ENCODE results near the gene TIAM1.

Gene TIAM1, protein sequence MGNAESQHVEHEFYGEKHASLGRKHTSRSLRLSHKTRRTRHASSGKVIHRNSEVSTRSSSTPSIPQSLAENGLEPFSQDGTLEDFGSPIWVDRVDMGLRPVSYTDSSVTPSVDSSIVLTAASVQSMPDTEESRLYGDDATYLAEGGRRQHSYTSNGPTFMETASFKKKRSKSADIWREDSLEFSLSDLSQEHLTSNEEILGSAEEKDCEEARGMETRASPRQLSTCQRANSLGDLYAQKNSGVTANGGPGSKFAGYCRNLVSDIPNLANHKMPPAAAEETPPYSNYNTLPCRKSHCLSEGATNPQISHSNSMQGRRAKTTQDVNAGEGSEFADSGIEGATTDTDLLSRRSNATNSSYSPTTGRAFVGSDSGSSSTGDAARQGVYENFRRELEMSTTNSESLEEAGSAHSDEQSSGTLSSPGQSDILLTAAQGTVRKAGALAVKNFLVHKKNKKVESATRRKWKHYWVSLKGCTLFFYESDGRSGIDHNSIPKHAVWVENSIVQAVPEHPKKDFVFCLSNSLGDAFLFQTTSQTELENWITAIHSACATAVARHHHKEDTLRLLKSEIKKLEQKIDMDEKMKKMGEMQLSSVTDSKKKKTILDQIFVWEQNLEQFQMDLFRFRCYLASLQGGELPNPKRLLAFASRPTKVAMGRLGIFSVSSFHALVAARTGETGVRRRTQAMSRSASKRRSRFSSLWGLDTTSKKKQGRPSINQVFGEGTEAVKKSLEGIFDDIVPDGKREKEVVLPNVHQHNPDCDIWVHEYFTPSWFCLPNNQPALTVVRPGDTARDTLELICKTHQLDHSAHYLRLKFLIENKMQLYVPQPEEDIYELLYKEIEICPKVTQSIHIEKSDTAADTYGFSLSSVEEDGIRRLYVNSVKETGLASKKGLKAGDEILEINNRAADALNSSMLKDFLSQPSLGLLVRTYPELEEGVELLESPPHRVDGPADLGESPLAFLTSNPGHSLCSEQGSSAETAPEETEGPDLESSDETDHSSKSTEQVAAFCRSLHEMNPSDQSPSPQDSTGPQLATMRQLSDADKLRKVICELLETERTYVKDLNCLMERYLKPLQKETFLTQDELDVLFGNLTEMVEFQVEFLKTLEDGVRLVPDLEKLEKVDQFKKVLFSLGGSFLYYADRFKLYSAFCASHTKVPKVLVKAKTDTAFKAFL (N-terminal part only)

DNA sequence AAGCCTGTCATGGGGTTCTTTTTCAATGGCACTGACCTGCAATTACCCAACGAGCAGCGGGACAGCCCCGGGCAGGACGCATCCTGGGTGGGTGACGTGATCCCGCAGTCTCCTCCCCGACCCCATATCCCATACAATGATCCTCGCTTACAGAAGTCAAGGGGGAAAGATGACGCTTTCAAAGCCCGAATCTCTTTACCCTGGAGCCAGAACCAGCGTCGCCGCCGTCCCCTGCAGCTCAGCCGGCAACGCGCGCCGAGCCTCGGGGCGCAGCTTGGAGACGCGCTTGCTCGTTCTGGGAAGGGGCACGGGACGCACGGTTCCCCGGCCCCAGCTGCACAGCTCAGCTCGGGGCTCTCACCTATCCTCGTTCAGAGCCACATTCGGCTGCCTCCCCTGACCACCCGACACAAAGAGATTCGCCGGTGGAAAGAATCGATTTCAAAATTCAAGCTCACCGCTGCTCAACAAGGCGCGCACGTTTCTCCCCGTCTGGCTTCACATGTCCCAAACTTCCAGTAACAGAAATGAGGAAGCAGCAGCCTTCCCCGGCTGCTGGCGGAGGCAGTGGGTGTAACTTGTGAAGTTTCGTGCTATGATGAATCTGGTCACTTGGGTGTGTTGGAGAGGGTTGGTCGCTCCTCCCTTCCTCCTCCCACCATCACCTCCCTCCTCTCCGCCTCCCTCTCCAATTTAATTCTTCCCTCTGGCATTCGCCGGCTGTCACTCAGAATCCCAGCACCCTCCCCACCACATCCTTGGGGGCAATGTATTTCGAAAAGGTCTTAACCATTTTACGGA lies at the start of gene TIAM1:
TSS of gene TIAM1 (minus strand) at position 582 of the 801 bp plus-strand sequence. CDS start 77,289 bp downstream, outside the sequence.
- DNase-seq, result no peak

GRCh38 chr21:31387560-31388186 lies 43.6 kb upstream of the TIAM1 start:
- no peak for DNase-seq

DNA sequence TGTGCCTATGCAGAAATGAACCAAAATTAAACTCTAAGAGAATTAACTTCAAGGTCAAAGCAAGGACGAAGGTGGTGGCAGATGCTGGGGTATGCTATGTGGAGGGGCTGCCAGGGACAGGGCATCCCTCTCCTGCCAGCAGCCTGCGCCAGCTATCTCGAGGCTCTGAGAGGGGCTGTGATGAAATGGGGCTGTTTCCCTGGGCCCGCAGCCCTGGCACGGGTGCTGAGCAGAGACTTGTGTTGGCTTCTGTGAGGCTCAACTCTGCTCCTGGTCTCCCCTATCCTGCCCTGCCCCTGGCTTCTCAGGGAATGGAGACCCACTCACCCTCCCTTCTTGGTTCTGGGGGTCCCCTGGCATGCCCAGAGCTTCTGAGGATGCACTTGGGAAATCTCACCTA lies 41.9 kb upstream of the TIAM1 start:
- no peak for DNase-seq

DNA sequence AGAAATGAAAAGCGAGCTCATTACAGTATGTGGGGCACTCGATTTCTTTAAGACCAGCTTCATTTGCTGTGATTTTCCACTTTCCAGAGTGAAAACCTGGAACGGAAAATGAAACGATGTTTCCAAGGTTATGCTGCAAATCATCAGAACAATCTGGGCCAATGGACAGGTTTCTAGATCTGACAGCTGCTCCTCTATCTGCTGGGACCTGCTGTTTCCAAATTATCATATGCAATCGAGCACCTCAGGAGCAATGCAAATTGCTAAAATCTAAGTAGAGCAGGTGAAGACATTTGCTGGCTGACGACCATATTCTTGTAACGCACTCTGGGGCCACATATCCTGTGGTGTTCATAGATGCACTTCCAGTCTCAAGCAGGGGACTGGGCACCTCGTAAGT lies 39.7 kb upstream of the TIAM1 start:
- DNase-seq, result no peak

- DNase-seq, result no peak
These were observed 38.0 kb upstream of the TIAM1 start for GRCh38 chr21:31382060-31382459.

DNA sequence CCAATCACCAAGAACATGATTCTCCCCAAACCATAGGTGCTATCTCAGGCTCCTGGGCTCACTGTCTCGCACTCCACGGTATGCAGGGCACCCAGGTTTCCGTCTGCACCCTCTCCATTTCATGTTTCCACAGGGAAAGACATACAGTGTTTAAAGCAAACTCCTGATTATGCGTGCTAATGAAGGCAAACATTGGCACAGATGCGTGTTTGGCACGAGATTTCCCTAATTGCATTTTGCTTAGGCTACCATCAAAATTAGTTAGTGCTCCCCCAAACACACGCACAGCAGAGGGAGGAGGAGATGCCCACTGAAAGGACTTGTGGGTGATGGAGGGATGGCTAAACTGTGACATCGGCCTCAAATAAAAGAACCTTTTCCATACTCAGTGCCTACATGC lies 32.2 kb upstream of the TIAM1 start:
- no peak for DNase-seq

- DNase-seq, result no peak
These were observed 30.3 kb upstream of the TIAM1 start for GRCh38 chr21:31374395-31374794.

- no peak for DNase-seq
These were observed 28.4 kb upstream of the TIAM1 start for GRCh38 chr21:31372471-31372765.

DNA sequence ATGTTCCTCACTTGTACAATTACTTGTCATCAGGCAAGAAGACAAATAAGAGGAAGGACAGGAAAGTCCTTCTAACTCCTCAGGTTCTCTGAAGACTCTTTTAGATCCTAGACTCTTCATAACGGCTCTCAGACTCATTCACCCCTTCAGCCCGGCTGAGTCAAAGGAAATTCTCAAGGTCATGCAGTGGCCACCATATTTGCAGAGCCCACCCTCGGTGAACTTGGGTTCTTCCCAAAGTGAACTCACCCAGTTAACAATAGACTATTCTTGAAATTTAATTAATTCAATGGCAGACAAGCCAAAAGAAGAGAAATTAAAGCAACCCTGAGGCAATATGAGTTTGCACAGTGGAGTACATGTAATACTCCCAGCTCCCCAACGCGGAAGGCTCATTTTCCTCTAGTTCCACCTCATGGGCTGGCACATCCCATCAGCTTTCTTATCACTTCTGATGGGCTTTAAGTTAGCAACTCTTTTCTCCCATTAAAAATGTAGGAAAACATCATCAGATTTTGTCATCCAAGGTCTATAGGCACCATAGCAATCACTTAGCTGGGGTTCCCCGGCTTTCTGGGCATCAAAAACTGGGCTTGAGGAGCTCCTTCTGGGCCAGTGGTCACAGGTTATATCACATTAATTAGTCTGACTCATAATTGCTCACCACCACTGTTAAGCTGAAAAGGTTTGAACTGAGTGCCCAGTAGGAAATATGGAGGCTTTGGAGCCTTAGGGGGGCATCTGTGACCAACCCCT lies 27.8 kb upstream of the TIAM1 start:
- DNase-seq, result no peak

GRCh38 chr21:31370893-31371544 lies 27.0 kb upstream of the TIAM1 start:
- DNase-seq, result no peak

DNA sequence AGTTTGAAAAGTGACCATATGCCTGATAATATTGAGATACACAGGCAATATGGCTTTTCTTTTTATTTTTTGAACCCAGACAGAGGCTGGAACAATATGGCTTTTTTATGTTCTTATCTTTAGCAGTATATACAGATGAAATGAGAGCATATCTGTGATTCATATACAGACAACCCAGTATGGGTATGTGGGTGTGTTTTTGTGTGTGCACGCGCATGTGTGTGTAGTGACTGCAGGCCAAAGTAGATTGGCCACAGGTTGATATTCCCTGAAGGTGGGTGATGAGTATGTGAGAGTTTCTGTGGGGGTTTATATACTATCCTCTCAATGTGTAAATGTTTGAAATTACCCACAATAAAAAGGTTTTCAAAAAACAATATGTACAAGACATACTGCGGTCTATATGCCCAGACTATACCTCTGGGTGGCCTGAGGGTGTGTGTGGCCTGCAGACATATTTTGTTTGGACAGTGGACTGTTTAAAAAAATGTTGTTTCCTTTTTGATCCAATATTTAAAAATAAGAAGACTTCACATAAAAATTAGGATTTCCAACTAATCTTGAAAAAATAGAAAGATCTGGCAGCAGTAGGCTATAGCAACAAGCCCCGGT lies 26.3 kb upstream of the TIAM1 start:
- no peak for DNase-seq

DNA sequence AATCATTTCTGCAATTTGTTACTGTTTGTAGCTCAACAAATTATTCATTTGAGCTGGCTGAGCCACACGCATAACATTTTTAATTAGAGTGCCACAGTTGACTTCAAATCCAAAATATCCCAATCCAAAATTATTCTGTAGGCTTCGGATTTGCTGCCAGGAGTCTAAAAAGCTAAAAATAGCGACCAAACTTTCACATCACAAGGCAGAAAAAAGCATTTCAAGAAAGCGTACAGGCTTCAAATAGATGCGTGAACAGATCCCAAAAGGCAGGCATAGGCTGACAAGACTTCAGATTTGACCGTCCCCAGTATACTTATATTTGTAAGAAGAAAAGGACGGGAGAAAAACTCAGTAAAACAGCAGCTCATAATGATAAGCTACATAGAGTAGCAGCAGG lies 24.3 kb upstream of the TIAM1 start:
- no peak for DNase-seq

DNA sequence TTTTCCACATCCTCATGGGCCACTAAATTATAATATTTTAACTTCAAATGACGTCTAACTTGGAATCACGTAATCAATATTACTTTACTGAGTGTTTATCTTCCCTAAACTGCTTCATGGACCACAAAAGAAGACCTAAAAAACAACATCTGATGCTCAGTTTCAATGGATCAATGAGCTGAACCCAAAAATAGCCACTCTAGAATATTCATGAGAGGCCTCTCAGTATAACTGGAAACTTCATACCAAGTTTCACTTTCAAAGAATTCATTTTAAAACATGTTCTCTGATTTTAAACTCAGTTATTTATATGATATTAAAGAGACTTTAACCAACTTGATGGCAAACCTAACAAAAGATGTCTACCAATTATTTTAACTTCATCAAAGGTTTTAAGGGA lies 23.7 kb upstream of the TIAM1 start:
- no peak for DNase-seq

GRCh38 chr21:31366825-31367224 lies 22.8 kb upstream of the TIAM1 start:
- no peak for DNase-seq

- no peak for DNase-seq
These were observed 20.3 kb upstream of the TIAM1 start for GRCh38 chr21:31364253-31364945.

DNA sequence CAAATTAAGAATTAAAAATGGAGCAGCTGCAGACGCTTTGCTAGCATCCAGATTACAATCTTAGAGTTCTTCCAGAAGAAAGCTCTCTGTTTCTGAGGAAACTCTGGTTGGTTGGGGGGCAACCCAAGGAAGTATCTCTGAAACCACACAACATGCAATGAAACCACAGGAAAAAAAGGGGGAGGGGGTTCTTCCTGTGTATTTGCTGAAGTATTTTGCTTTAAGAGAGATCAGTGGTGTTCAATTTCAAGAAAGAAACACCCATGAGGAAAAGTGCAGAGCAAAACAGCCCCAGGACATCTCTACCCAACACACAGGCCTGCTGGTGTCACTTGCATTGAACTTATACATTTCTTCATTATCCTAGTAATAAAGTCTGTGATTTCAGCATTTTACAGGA lies 19.7 kb upstream of the TIAM1 start:
- DNase-seq, result no peak

- DNase-seq, result no peak
These were observed 16.7 kb upstream of the TIAM1 start for GRCh38 chr21:31360717-31361116.

DNA sequence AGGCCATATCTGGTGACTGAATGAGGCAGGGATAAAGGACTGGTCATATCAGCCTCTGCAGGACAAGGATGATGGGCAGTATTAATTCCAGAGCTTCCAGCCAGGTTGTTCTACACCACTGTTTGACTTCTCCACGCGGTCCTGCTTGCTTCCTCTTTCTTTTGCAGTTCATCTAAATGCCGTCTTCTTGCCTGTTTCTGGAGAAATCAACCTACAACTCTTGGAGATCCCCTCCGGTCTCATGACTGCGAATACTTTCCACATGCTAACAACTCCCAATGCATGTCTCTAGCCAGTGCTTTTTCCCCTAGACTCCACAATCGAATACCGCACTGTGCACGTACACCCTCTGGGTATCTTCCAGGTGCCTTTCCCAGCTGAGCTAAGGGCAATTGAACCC lies 14.1 kb upstream of the TIAM1 start:
- no peak for DNase-seq

DNA sequence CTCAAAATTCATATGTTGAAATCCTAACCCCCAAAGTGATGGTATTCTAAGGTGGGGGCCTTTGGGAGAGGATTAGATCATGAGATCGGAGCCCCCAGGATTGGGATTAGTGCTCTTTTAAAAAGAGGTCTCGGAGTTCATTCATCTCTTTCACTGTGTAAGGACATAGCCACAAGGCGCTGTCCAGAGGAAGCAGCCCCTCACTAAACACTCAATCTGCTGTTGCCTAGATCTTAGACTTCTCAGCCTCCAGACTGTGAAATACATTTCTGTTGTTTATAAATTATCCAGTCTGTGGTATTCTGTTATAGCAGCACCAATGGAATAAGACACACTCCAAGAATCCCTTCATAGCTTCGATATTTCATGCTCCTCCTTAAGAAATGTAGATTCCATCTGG lies 12.4 kb upstream of the TIAM1 start:
- DNase-seq, result no peak

All from NCI-H146 (cell line).